Common myeloid progenitor, CD34-positive (primary cell): ENCODE measurements around the gene PLPP1.

Source experiments
- CTCF ChIA-PET: fragments of 350-600 bp; sonication (Branson Sonifier 250); formaldehyde crosslinking; loops from one replicate; lab custom pipeline; 2021; ENCODE audit warnings: antibody characterized with exemption; lab: Charles Lee
- POLR2A ChIA-PET: fragments of 350-600 bp; sonication (Branson Sonifier 250); formaldehyde crosslinking; loops from one replicate; lab custom pipeline; 2021; ENCODE audit warnings: antibody characterized with exemption; lab: Charles Lee
- DNase-seq, 3 donors: peaks; one replicate each; pipeline versions ENCODE4 v3.0.0 to v3.0.0-alpha.2; 2013
- H3K27ac ChIP-seq, 2 experiments: 1 replicate in 1 of 2; 2 replicates in 1 of 2; pipeline ENCODE4 v1.7.0; 2013; ENCODE audit warnings: inconsistent platforms in 2 of 2, low read length in 2 of 2, mild to moderate bottlenecking in 2 of 2, low read depth in 1 of 2, moderate library complexity in 1 of 2; ENCODE audit not compliant: severe bottlenecking in 2 of 2, insufficient read depth in 1 of 2, poor library complexity in 1 of 2
- H3K27me3 ChIP-seq, 5 experiments: replicated peaks in 2 of 5; 1 replicate in 3 of 5; 2 replicates in 2 of 5; pipeline versions ENCODE4 v1.6.1 to v1.7.0; 2013; ENCODE audit warnings: low read length in 4 of 5, mild to moderate bottlenecking in 2 of 5, moderate library complexity in 2 of 5, inconsistent platforms in 1 of 5; ENCODE audit not compliant: insufficient read depth in 5 of 5, control insufficient read depth in 4 of 5
- H3K36me3 ChIP-seq, 4 experiments: 1 replicate in 2 of 4; 2 replicates in 2 of 4; pipeline versions ENCODE4 v1.6.1 to v1.7.0; 2013; ENCODE audit warnings: low read length in 3 of 4, control low read depth in 1 of 4, mild to moderate bottlenecking in 1 of 4; ENCODE audit not compliant: control insufficient read depth in 4 of 4, insufficient read depth in 4 of 4
- H3K4me1 ChIP-seq, 4 experiments: 1 replicate in 3 of 4; 2 replicates in 1 of 4; pipeline versions ENCODE4 v1.6.1 to v1.7.1; 2013; ENCODE audit warnings: low read length in 3 of 4, mild to moderate bottlenecking in 3 of 4, control low read depth in 1 of 4, inconsistent platforms in 1 of 4, moderate library complexity in 1 of 4; ENCODE audit not compliant: control insufficient read depth in 4 of 4, insufficient read depth in 4 of 4; ENCODE audit errors: control extremely low read depth in 1 of 4
- H3K4me3 ChIP-seq, 7 experiments: 1 replicate in 4 of 7; 2 replicates in 3 of 7; pipeline versions ENCODE4 v1.5.1 to v1.7.0; 2013; ENCODE audit warnings: mild to moderate bottlenecking in 7 of 7, low read length in 6 of 7, moderate library complexity in 6 of 7, inconsistent platforms in 2 of 7, low read depth in 2 of 7, control low read depth in 1 of 7; ENCODE audit not compliant: insufficient read depth in 4 of 7, control insufficient read depth in 1 of 7; ENCODE audit errors: extremely low read depth in 1 of 7
- H3K9me3 ChIP-seq, 5 experiments: 1 replicate in 4 of 5; 2 replicates in 1 of 5; pipeline versions ENCODE4 v1.6.1 to v1.7.1; 2013; ENCODE audit warnings: low read length in 4 of 5, mild to moderate bottlenecking in 2 of 5, inconsistent platforms in 1 of 5, low read depth in 1 of 5, moderate library complexity in 1 of 5; ENCODE audit not compliant: control insufficient read depth in 4 of 5, insufficient read depth in 2 of 5; ENCODE audit errors: control extremely low read depth in 1 of 5
- WGBS: methylation state at CpG from one replicate; pipeline ENCODE4 v1.1.5; 2013; ENCODE audit not compliant: insufficient coverage; 5-methylcytosine and 5-hydroxymethylcytosine counted together

Gene PLPP1

GRCh38 chr5:55377810-55378209 is 157.0 kb downstream of the PLPP1 start:
- Histone ChIP-seq H3K27ac (no peak overlapping the region), H3K9me3 (peaks cover 6 to 21% (median 8%) of the 10 kb centered on the region in 5 experiments), H3K36me3 (peaks cover 13 to 80% (median 33%) of the 10 kb centered on the region in 4 experiments), H3K4me3 (no peak overlapping the region), H3K27me3 (no peaks in the 10 kb centered on the region), H3K4me1 (no peaks in the 10 kb centered on the region)
- WGBS, result no CpG with 5 or more reads among the region's 1 CpG
- CTCF ChIA-PET, result no interaction called here
- POLR2A ChIA-PET, result no interaction called here
- no peak for DNase-seq
